Measurements from ENCODE around the gene MYL5.
"Not testable (repeated sequence)": the region's sequence is repeated elsewhere in the genome, so short reads cannot be mapped to it uniquely, and the experiment has no call there.

The MYL5 gene

DNA sequence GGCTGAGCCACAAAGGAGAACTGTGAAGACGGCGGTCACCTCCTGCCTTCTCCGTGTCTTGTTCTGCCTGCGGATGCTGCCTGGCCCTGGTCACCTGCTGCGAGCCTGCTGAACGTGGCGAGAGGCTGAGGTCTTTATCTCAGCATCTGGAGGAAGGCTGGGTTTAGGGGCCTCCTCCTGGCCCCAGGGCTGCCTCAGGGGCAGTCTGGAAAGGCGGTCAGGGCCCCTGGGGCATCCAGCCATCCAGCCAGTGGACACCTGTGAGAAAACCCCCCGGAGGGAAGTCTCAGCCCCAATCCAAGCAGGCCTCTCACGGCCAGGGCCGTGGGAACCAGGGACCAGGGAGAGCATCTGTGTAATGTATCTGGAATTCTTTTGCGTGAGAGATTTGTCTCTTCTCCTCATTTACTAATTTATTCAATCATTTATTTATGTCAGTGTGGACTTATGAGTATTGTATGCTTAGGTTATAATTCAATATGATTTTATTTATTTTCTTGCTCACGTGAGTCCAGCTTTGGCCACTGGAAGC is 37.6 kb upstream of the MYL5 start:
- no peak for DNase-seq

- no peak for DNase-seq
Measured at GRCh38 chr4:637536-638280, 36.6 kb upstream of the MYL5 start.

GRCh38 chr4:642366-642765 is 32.0 kb upstream of the MYL5 start:
- DNase-seq: not testable (repeated sequence)

DNA sequence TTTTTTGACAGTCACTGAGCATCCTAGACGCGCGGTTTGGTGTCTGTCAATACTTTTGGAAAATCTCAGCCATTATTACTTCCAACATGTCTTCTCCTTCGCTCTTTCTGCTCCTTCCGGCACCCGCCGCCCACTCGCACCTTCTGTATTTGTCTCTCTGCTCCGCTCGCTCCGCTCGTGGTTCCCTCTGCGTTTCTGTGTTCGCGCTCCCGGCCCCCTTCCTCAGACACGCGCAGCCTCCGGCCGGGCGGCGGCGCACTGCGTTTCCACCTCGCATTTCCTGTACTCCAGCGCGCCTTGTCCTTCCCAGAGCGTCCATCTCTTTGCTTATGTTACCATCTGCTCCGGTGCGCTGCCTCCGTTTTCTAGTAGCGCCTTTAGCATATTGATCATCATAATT is 27.9 kb upstream of the MYL5 start:
- DNase-seq: no peak

- no peak for DNase-seq
Measured at GRCh38 chr4:647481-647880, 26.9 kb upstream of the MYL5 start.

DNA sequence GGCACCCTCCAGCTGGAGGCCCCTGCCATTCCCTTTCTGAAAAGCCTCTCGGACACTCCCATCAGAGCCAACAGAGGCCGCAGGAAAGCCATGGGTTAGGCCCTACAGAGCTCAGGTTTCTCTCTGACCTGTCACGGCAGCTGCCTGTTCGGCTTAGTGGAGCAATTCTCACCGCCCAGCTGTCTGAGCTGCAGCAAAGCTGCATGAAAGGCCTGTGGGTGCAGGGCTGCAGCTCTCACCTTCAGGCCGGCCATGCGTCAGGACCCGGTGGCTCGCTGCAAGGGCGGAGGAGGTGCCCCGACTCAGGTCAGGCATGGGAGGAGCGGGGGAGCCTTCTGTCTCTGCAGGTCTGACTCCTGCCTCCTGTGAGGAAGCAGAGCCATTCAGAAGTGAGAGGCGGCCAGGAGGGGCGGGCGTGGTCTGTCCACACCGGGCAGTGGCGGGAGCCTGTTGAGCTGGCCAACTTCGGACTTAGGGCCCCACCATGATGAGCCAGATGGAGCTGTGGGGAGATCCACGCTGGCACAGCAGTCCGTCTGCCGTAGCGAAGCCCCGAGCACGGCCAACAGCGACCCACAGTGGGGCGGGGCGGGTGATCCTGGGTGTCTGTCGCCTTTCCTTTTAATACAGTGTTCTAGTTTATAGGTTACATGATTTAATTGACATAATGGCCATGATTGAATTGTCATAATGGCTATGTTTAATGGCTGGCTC is 25.6 kb upstream of the MYL5 start:
- DNase-seq: no peak

DNA sequence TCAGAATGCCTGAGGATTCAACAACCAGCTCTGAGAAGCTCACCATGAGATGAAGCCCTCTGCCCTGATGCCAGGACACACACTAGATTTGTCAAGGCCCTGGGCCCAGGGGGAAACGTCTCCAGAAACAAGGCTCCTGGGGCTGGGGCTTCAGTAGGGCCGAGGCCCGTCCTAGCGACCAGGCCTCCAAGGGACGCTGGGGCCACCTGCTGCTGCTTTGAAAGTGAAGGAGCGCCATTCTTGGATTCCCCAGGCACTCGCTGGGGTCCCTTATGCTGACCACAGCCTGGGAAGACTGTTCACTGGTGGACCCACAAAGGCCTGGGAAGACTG is 25.1 kb upstream of the MYL5 start:
- no peak for DNase-seq

DNA sequence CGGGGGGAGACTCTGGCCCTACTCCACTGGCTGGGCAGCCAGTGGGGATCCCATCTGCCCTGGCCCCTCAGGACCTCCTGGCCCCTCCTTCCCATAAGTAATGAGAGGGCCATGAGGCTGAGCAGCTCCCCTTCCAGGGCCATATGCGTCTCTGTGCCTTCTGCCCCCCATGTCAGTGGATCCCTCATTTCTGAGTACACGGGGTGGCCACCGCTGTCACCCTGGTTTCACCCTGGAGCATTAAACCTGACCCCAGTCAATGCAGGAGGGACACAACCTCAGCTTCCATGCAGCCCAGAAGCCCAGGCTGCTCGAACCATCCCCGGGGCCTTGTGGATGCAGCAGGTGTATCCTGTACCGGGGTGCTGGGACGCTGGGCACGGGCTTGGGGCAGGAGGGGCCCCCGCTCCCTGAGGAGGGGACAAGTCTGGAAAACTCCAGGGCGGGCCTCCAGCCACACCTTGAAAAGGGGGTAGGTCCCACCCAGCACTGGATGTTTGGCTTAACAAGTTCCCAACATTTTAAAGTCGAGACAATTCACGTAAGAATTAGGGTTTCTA is 24.5 kb upstream of the MYL5 start:
- DNase-seq: no peak

- DNase-seq: no peak
Measured at GRCh38 chr4:650461-650860, 23.9 kb upstream of the MYL5 start.

- DNase-seq: no peak
Measured at GRCh38 chr4:650951-651883, 23.1 kb upstream of the MYL5 start.

- DNase-seq: no peak
Measured at GRCh38 chr4:651884-652642, 22.3 kb upstream of the MYL5 start.

DNA sequence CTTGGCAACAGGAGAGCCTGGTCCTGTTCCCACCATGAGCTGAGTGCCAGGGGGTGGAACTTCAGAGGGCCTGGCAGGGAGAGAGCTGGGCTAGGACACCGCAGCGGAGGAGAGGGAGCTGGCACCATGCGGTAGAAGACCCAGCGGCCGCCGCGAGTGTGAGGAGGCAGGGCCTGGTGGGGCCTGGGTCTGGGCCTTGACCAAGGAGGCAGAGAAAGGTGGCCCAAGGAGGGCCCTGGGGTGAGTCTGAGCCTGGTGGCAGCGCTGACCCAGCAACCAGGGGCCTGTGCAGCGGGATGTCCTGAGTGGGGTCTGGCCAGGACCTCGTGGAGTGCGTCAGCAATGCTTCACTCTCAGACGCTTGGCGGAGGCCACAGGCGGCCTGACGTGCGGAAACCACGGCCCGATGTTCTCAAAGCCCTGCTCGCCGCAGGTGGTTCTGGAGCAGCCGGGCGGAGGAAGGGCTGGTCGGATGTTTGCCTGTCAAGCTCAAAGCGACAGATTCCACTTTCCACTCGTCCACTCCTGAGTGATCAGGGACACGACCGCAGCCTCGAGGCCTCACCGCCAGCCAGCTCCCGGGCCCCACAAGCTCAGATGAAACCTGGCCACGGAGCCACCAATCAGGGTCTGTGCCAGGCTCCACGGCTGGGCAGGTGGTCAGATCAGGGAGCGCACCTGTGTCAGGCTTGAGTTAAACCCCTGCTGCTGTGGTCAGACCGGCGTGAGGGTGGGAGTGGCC is 21.1 kb upstream of the MYL5 start:
- DNase-seq: no peak

GRCh38 chr4:653831-654502 is 20.4 kb upstream of the MYL5 start:
- no peak for DNase-seq

- DNase-seq: no peak
Measured at GRCh38 chr4:654503-654845, 19.9 kb upstream of the MYL5 start.

GRCh38 chr4:654871-655463 is 19.4 kb upstream of the MYL5 start:
- DNase-seq: no peak

- no peak for DNase-seq
Measured at GRCh38 chr4:655464-656151, 18.7 kb upstream of the MYL5 start.

DNA sequence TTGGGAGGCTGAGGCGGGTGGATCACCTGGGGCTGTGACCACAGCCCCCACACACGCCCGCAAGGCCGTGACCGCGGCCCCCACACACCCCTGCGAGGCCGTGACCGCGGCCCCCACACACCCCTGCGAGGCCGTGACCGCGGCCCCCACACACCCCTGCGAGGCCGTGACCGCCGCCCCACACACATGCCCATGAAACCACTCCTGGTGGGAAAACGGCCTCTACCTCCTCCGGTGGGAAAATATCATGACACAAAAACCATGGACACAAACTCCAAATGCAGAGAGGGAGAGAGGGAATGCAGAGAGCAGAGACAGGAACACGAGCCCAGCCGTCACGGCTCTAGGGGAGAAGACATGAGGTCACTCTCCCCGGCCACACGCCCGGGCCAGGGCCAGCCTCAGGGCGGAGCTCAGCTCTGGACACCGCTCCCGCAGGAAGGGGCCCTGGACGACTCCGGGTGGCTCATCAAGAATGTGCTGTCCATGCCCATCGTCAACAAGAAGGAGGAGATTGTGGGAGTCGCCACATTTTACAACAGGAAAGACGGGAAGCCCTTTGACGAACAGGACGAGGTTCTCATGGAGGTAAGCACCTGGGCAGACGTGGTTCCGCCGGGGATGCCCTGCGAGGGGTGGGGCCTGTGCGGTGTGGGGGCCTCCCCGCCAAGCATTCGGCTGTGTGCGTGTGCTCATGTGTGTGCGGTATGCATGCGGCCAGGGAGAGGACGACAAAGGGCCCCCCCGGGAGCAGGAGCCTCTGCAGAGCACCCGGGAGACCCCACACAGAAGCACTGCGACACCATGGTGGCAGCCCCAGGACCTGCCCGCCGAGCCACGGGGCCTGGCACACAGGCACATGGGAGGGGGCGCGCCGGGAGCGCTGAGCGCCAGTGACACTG is 17.7 kb upstream of the MYL5 start:
- DNase-seq: no peak

DNA sequence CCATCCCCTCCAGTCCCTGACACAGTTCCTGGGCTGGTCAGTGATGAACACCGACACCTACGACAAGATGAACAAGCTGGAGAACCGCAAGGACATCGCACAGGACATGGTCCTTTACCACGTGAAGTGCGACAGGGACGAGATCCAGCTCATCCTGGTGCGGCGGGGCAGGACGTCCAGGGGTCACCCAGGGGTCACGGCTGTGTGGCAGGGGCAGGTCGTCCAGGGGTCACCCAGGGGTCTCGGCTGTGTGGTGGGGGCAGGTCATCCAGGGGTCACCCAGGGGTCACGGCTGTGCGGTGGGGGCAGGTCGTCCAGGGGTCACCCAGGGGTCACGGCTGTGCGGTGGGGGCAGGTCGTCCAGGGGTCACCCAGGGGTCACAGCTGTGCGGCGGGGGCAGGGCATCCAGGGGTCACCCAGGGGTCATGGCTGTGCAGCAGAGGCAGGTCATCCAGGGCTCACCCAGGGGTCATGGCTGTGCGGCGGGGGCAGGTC is 17.0 kb upstream of the MYL5 start:
- DNase-seq: no peak
